Measurements from ENCODE around the gene ANXA1.
"Not testable (repeated sequence)": the region's sequence is repeated elsewhere in the genome, so short reads cannot be mapped to it uniquely, and the experiment has no call there.

The ANXA1 gene

GRCh38 chr9:73107489-73108069, 44.1 kb upstream of the ANXA1 start:
- H3F3A ChIP-seq (ENCODE audit: low read depth); H3K36me3 ChIP-seq (ENCODE audit: insufficient read depth, low read length); H3K9ac ChIP-seq (ENCODE audit: low read depth, low read length, poor library complexity, severe bottlenecking); H3K9me3 ChIP-seq (ENCODE audit: insufficient read depth, low read depth, low read length); H3K4me3 ChIP-seq (ENCODE audit: low read length, poor library complexity, severe bottlenecking); H4K20me1 ChIP-seq (ENCODE audit: insufficient read depth, low read length, poor library complexity, severe bottlenecking); H3K9me2 ChIP-seq (replicated peaks; ENCODE audit: low read depth, low read length); H3K4me1 ChIP-seq (ENCODE audit: insufficient read depth, low read length, poor library complexity, severe bottlenecking); H2AFZ ChIP-seq (ENCODE audit: low read length); H3K79me2 ChIP-seq (ENCODE audit: insufficient read depth, low read length); H3K27me3 ChIP-seq (ENCODE audit: insufficient read depth, low read length, poor library complexity, severe bottlenecking); H3K4me2 ChIP-seq (ENCODE audit: low read depth, low read length, poor library complexity, severe bottlenecking): not testable (repeated sequence)
- TF ChIP-seq, protein P1, sequence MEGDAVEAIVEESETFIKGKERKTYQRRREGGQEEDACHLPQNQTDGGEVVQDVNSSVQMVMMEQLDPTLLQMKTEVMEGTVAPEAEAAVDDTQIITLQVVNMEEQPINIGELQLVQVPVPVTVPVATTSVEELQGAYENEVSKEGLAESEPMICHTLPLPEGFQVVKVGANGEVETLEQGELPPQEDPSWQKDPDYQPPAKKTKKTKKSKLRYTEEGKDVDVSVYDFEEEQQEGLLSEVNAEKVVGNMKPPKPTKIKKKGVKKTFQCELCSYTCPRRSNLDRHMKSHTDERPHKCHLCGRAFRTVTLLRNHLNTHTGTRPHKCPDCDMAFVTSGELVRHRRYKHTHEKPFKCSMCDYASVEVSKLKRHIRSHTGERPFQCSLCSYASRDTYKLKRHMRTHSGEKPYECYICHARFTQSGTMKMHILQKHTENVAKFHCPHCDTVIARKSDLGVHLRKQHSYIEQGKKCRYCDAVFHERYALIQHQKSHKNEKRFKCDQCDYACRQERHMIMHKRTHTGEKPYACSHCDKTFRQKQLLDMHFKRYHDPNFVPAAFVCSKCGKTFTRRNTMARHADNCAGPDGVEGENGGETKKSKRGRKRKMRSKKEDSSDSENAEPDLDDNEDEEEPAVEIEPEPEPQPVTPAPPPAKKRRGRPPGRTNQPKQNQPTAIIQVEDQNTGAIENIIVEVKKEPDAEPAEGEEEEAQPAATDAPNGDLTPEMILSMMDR (conservative IDR thresholded peaks at IDR 0.05; ENCODE audit: low read length): peak; percentile 82

DNA sequence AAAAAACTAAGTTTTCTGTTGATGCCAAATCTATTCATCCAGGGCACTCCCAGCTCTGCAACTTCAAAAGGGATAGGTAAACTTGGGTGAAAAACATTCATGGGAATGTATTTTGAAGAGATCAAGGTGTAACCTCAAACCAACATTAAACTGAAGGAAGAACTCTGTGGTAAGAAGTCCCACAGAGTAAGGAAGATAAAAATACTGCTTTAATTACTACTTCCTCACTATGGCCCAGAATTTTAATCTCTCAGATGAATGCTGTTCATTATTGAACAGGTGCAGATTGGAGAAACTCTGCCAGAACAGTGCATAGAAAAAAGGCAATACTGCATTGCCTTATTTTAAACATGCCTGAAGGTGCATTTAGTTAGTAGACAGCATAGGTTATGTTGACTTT, 37.6 kb upstream of the ANXA1 start:
- H3K36me3 ChIP-seq (ENCODE audit: insufficient read depth, low read length): no peaks in the 10 kb centered on the region
- TF ChIP-seq, protein P1 (conservative IDR thresholded peaks at IDR 0.05; ENCODE audit: low read length): no peak
- no peak overlapping the region for H3K9ac ChIP-seq (ENCODE audit: low read depth, low read length, poor library complexity, severe bottlenecking)
- H4K20me1 ChIP-seq (ENCODE audit: insufficient read depth, low read length, poor library complexity, severe bottlenecking): no peaks in the 10 kb centered on the region
- no peak overlapping the region for H2AFZ ChIP-seq (ENCODE audit: low read length)
- H3K9me3 ChIP-seq (ENCODE audit: insufficient read depth, low read depth, low read length): no peaks in the 10 kb centered on the region
- no peaks in the 10 kb centered on the region for H3K9me2 ChIP-seq (replicated peaks; ENCODE audit: low read depth, low read length)
- H3K4me3 ChIP-seq (ENCODE audit: low read length, poor library complexity, severe bottlenecking): peak overlapping the region; percentile 15
- no peaks in the 10 kb centered on the region for H3K27me3 ChIP-seq (ENCODE audit: insufficient read depth, low read length, poor library complexity, severe bottlenecking)
- peaks cover 37% of the 10 kb centered on the region for H3K4me1 ChIP-seq (ENCODE audit: insufficient read depth, low read length, poor library complexity, severe bottlenecking)
- peak overlapping the region; percentile 60 for H3K4me2 ChIP-seq (ENCODE audit: low read depth, low read length, poor library complexity, severe bottlenecking)
- no peaks in the 10 kb centered on the region for H3K79me2 ChIP-seq (ENCODE audit: insufficient read depth, low read length)
- H3F3A ChIP-seq (ENCODE audit: low read depth): no peaks in the 10 kb centered on the region

DNA sequence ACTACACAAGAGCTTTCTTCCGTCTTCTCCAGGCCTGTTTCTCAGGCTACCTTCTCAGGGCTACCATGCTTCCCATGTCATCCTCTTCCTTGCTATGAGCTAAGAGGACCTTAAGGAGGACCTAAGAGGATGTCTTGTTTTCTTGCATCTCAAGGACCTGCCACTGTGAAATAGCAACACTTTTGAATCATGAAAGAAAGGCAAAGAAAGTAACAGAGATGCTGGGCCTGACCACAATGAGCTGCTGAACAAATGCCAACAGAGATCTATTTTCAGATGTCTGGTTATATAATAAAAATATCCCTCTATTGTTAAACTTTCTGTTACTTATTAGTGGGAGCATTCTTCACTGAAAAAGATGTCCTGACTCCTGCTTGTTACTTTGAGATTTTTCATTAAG, 36.7 kb upstream of the ANXA1 start:
- Histone ChIP-seq H3K4me1 (ENCODE audit: insufficient read depth, low read length, poor library complexity, severe bottlenecking) (peaks cover 37% of the 10 kb centered on the region), H4K20me1 (ENCODE audit: insufficient read depth, low read length, poor library complexity, severe bottlenecking) (no peaks in the 10 kb centered on the region), H2AFZ (ENCODE audit: low read length) (no peak overlapping the region; the same call in 1 of the 2 replicates), H3K4me2 (ENCODE audit: low read depth, low read length, poor library complexity, severe bottlenecking) (peak overlapping the region; percentile 60), H3K9me2 (replicated peaks; ENCODE audit: low read depth, low read length) (no peaks in the 10 kb centered on the region), H3F3A (ENCODE audit: low read depth) (no peaks in the 10 kb centered on the region), H3K79me2 (ENCODE audit: insufficient read depth, low read length) (no peaks in the 10 kb centered on the region), H3K9ac (ENCODE audit: low read depth, low read length, poor library complexity, severe bottlenecking) (no peak overlapping the region), H3K36me3 (ENCODE audit: insufficient read depth, low read length) (no peaks in the 10 kb centered on the region), H3K27me3 (ENCODE audit: insufficient read depth, low read length, poor library complexity, severe bottlenecking) (no peaks in the 10 kb centered on the region), H3K4me3 (ENCODE audit: low read length, poor library complexity, severe bottlenecking) (no peak overlapping the region), H3K9me3 (ENCODE audit: insufficient read depth, low read depth, low read length) (no peaks in the 10 kb centered on the region)
- TF ChIP-seq, protein P1 (conservative IDR thresholded peaks at IDR 0.05; ENCODE audit: low read length): no peak
- TF ChIP-seq EZH2phosphoT487 (IDR thresholded peaks at IDR 0.05; ENCODE audit: borderline replicate concordance): no peak

Data from Loucy (cell line).